Thyroid gland (tissue), 4 donors: ENCODE data around the gene ENOX1. TPM values are rescaled to one million over a fixed set of nuclear protein-coding genes. Genes with fewer than 3 reads are reported as not detected.

ENCODE experiments used
- DNase-seq, 2 donors: peaks; one replicate each; pipeline ENCODE4 v3.0.0-alpha.2; 2019
- H3K27ac ChIP-seq, 3 donors: fragments of 200-600 bp; sonication (generic); 1 replicate in 2 of 3; 2 replicates in 1 of 3; pipeline ENCODE4 v1.5.1; 2016 to 2019; ENCODE audit warnings: mild to moderate bottlenecking in 1 of 3, moderate library complexity in 1 of 3
- H3K27me3 ChIP-seq: fragments of 200-600 bp; sonication (generic); one replicate; pipeline ENCODE4 v1.5.1; 2019
- H3K36me3 ChIP-seq, 2 donors: fragments of 200-600 bp; sonication (generic); one replicate each; pipeline ENCODE4 v1.5.1; 2016 to 2019
- H3K4me1 ChIP-seq, 2 donors: fragments of 200-600 bp; sonication (generic); one replicate each; pipeline ENCODE4 v1.5.1; 2017 to 2019
- H3K4me3 ChIP-seq, 3 donors: fragments of 200-600 bp; sonication (generic); replicated peaks in 1 of 3; 1 replicate in 2 of 3; 2 replicates in 1 of 3; pipeline ENCODE4 v1.5.1; 2016; ENCODE audit warnings: mild to moderate bottlenecking in 1 of 3
- H3K9me3 ChIP-seq: fragments of 200-600 bp; sonication (generic); one replicate; pipeline ENCODE4 v1.5.1; 2017
- CTCF ChIP-seq, 6 experiments: fragments of 200-600 bp in 3 of 6; fragments of 450-650 bp in 3 of 6; sonication (generic) in 3 of 6; IDR thresholded peaks; one replicate each; pipeline ENCODE4 v1.5.1; 2016 to 2019; ENCODE audit warnings: antibody characterized with exemption in 6 of 6, mild to moderate bottlenecking in 2 of 6, inconsistent platforms in 1 of 6, moderate library complexity in 1 of 6
- POLR2A ChIP-seq, 2 donors: fragments of 450-650 bp; IDR thresholded peaks; one replicate each; pipeline ENCODE4 v1.6.1; 2017; ENCODE audit warnings: antibody characterized with exemption in 2 of 2, mild to moderate bottlenecking in 2 of 2, moderate library complexity in 1 of 2
- WGBS, 2 donors: methylation state at CpG; one replicate each; pipeline ENCODE4 v1.1.5; 2017; 5-methylcytosine and 5-hydroxymethylcytosine counted together
- intact Hi-C: fragments of 100-400 bp; cut with DNase I; formaldehyde crosslinking; loops from one replicate; pipeline ENCODE4 v1.15.1; 2023
- total RNA-seq, 4 donors: library from RNA; depleted of rRNA; stranded (reverse); fragments of >200 nt; gene quantifications; one replicate each; pipeline ENCODE4 v1.2.3, GENCODE V29; 2016

The ENOX1 gene
- total RNA-seq, 4 donors from 2014 or later = 0.13 to 1.8 (median 0.31) TPM

- TF ChIP-seq CTCF (IDR thresholded peaks at IDR 0.05) (no peak), POLR2A (IDR thresholded peaks at IDR 0.05) (no peak)
- intact Hi-C loops = no loop called here
- H3K27ac ChIP-seq = no peak overlapping the region
These were observed 544.7 kb downstream of the ENOX1 start for GRCh38 chr13:43242040-43242439.

GRCh38 chr13:43240278-43240677, 546.5 kb downstream of the ENOX1 start:
- H3K4me1 ChIP-seq = no peaks in the 10 kb centered on the region
- no peak overlapping the region for H3K4me3 ChIP-seq
- no peaks in the 10 kb centered on the region for H3K27me3 ChIP-seq
- no peak overlapping the region for H3K27ac ChIP-seq
- no peaks in the 10 kb centered on the region for H3K36me3 ChIP-seq
- TF ChIP-seq POLR2A (IDR thresholded peaks at IDR 0.05) = no peak
- intact Hi-C loops = no loop called here
- no peak for DNase-seq
- H3K9me3 ChIP-seq = no peaks in the 10 kb centered on the region

More at GRCh38 chr13:43242040-43242439, 544.7 kb downstream of the ENOX1 start:
- Histone ChIP-seq H3K4me1 (no peaks in the 10 kb centered on the region), H3K9me3 (no peaks in the 10 kb centered on the region), H3K27me3 (no peaks in the 10 kb centered on the region), H3K36me3 (no peaks in the 10 kb centered on the region), H3K4me3 (no peak overlapping the region)
- DNase-seq = no peak
- WGBS, 2 donors = 31 to 85% methylated on average over 1 of the region's 1 CpG

GRCh38 chr13:43239275-43239840, 547.4 kb downstream of the ENOX1 start:
- no peak for DNase-seq
- no peaks in the 10 kb centered on the region for H3K9me3 ChIP-seq
- no peaks in the 10 kb centered on the region for H3K36me3 ChIP-seq
- H3K4me3 ChIP-seq = no peak overlapping the region
- H3K4me1 ChIP-seq = no peaks in the 10 kb centered on the region
- intact Hi-C loops = no loop called here
- TF ChIP-seq POLR2A (IDR thresholded peaks at IDR 0.05) = no peak
- no peak for TF ChIP-seq CTCF (IDR thresholded peaks at IDR 0.05)
- no peaks in the 10 kb centered on the region for H3K27me3 ChIP-seq
- H3K27ac ChIP-seq = no peak overlapping the region

GRCh38 chr13:43238341-43239083, 548.3 kb downstream of the ENOX1 start:
- intact Hi-C loops = no loop called here
- 81 to 88% methylated on average over 2 of the region's 2 CpGs for WGBS, 2 donors

GRCh38 chr13:43237616-43238015, 549.2 kb downstream of the ENOX1 start:
- Histone ChIP-seq H3K36me3 (no peaks in the 10 kb centered on the region), H3K27ac (no peak overlapping the region), H3K4me1 (no peaks in the 10 kb centered on the region), H3K4me3 (no peak overlapping the region), H3K9me3 (no peaks in the 10 kb centered on the region), H3K27me3 (no peaks in the 10 kb centered on the region)
- intact Hi-C loops = no loop called here
- DNase-seq = no peak
- 77 to 90% methylated on average over 4 of the region's 4 CpGs for WGBS, 2 donors
- TF ChIP-seq CTCF (IDR thresholded peaks at IDR 0.05) = no peak
- no peak for TF ChIP-seq POLR2A (IDR thresholded peaks at IDR 0.05)

More at GRCh38 chr13:43238341-43239083, 548.3 kb downstream of the ENOX1 start:
- no peak overlapping the region for H3K4me3 ChIP-seq
- no peaks in the 10 kb centered on the region for H3K9me3 ChIP-seq
- DNase-seq = no peak
- H3K4me1 ChIP-seq = no peaks in the 10 kb centered on the region
- H3K27ac ChIP-seq = no peak overlapping the region
- H3K27me3 ChIP-seq = no peaks in the 10 kb centered on the region
- TF ChIP-seq CTCF (IDR thresholded peaks at IDR 0.05) (no peak), POLR2A (IDR thresholded peaks at IDR 0.05) (no peak)
- H3K36me3 ChIP-seq = no peaks in the 10 kb centered on the region
